HEK293 (cell line): Measurements from ENCODE around the gene MAN2A2.

ENCODE experiments used
- CTCF ChIA-PET: fragments of 350-600 bp; formaldehyde crosslinking; extraction: SDS; loops from one replicate; lab custom pipeline; 2021; ENCODE audit warnings: antibody characterized with exemption; lab: Yijun Ruan, JAX
- POLR2A ChIA-PET: fragments of 300-600 bp; formaldehyde crosslinking; extraction: SDS; loops from one replicate; lab custom pipeline; 2020; ENCODE audit warnings: antibody characterized with exemption, inconsistent platforms; lab: Yijun Ruan, JAX
- H3K27ac ChIP-seq: fragments of 200-500 bp; sonication (Bioruptor generic); 2 replicates; pipeline ENCODE4 v1.5.1; 2014; ENCODE audit warnings: low read depth, low read length, control low read depth, inconsistent platforms; ENCODE audit errors: extremely low read depth
- H3K36me3 ChIP-seq, 2 experiments: fragments of 200-500 bp in 1 of 2; sonication (Bioruptor generic) in 1 of 2; 1 replicate in 1 of 2; 2 replicates in 1 of 2; pipeline ENCODE4 v1.5.1; 2014 to 2017; ENCODE audit warnings: inconsistent platforms in 2 of 2, low read length in 2 of 2; ENCODE audit not compliant: control insufficient read depth in 2 of 2, insufficient read depth in 1 of 2
- H3K4me1 ChIP-seq: fragments of 200-500 bp; sonication (Bioruptor generic); 2 replicates; pipeline ENCODE4 v1.5.1; 2014; ENCODE audit warnings: mild to moderate bottlenecking, low read length, inconsistent platforms; ENCODE audit not compliant: control insufficient read depth, insufficient read depth
- H3K4me3 ChIP-seq: 2 replicates; pipeline ENCODE4 v1.5.1; 2011; ENCODE audit warnings: low read depth, mild to moderate bottlenecking, control low read depth, low read length, moderate library complexity
- H3K9me3 ChIP-seq: fragments of 200-500 bp; sonication (Bioruptor generic); 2 replicates; pipeline ENCODE4 v1.5.1; 2014; ENCODE audit warnings: low read depth, low read length, inconsistent platforms; ENCODE audit not compliant: control insufficient read depth, insufficient read depth
- EGR2 ChIP-seq: fragments of 450-650 bp; formaldehyde crosslinking; IDR thresholded peaks from 2 replicates; pipeline ENCODE4 v1.5.1; 2016; ENCODE audit warnings: low read depth, missing biosample characterization, missing genetic modification characterization
- GLIS1 ChIP-seq: fragments of 450-650 bp; formaldehyde crosslinking; IDR thresholded peaks from 2 replicates; pipeline ENCODE4 v1.5.1; 2016; ENCODE audit warnings: missing biosample characterization, missing genetic modification characterization
- HOXA7 ChIP-seq: sonication (generic); formaldehyde crosslinking; IDR thresholded peaks from 2 replicates; pipeline ENCODE4 v1.8.1; 2022; ENCODE audit warnings: missing genetic modification reagents, borderline replicate concordance
- ZBTB21 ChIP-seq: fragments of 450-650 bp; formaldehyde crosslinking; IDR thresholded peaks from 2 replicates; pipeline ENCODE4 v1.5.1; 2017; ENCODE audit warnings: missing biosample characterization, missing genetic modification characterization
- ZFHX2 ChIP-seq: fragments of 450-650 bp; formaldehyde crosslinking; conservative IDR thresholded peaks from 2 replicates; pipeline ENCODE4 v1.5.1; 2016; ENCODE audit warnings: missing biosample characterization, missing genetic modification characterization
- ZFP3 ChIP-seq: fragments of 450-650 bp; formaldehyde crosslinking; IDR thresholded peaks from 2 replicates; pipeline ENCODE4 v1.5.1; 2016; ENCODE audit warnings: low read depth, missing biosample characterization, missing genetic modification characterization
- ZNF138 ChIP-seq: fragments of 450-650 bp; formaldehyde crosslinking; IDR thresholded peaks from 2 replicates; pipeline ENCODE4 v1.5.1; 2016; ENCODE audit warnings: missing biosample characterization, missing genetic modification characterization, borderline replicate concordance
- ZNF140 ChIP-seq: fragments of 450-650 bp; formaldehyde crosslinking; IDR thresholded peaks from 2 replicates; pipeline ENCODE4 v1.5.1; 2016; ENCODE audit warnings: missing biosample characterization, missing genetic modification characterization
- ZNF155 ChIP-seq: fragments of 450-650 bp; formaldehyde crosslinking; IDR thresholded peaks from 2 replicates; pipeline ENCODE4 v1.5.1; 2016; ENCODE audit warnings: missing biosample characterization, missing genetic modification characterization
- ZNF202 ChIP-seq: fragments of 450-650 bp; formaldehyde crosslinking; IDR thresholded peaks from 2 replicates; pipeline ENCODE4 v1.5.1; 2016; ENCODE audit warnings: missing biosample characterization, missing genetic modification characterization, borderline replicate concordance
- ZNF24 ChIP-seq: fragments of 450-650 bp; formaldehyde crosslinking; IDR thresholded peaks from 2 replicates; pipeline ENCODE4 v1.5.1; 2016; ENCODE audit warnings: missing biosample characterization, missing genetic modification characterization
- ZNF350 ChIP-seq: fragments of 450-650 bp; formaldehyde crosslinking; IDR thresholded peaks from 2 replicates; pipeline ENCODE4 v1.5.0; 2017; ENCODE audit warnings: missing biosample characterization, mild to moderate bottlenecking, missing genetic modification characterization
- ZNF404 ChIP-seq: fragments of 450-650 bp; formaldehyde crosslinking; IDR thresholded peaks from 2 replicates; pipeline ENCODE4 v1.5.1; 2017; ENCODE audit warnings: missing biosample characterization, missing genetic modification characterization
- ZNF558 ChIP-seq: fragments of 450-650 bp; formaldehyde crosslinking; IDR thresholded peaks from 2 replicates; pipeline ENCODE4 v1.5.1; 2016; ENCODE audit warnings: missing biosample characterization, missing genetic modification characterization
- ZNF560 ChIP-seq: fragments of 450-650 bp; formaldehyde crosslinking; IDR thresholded peaks from 2 replicates; pipeline ENCODE4 v1.5.1; 2017; ENCODE audit warnings: missing biosample characterization, missing genetic modification characterization, borderline replicate concordance
- ZNF624 ChIP-seq: fragments of 450-650 bp; formaldehyde crosslinking; IDR thresholded peaks from 2 replicates; pipeline ENCODE4 v1.5.1; 2017; ENCODE audit warnings: missing biosample characterization, missing genetic modification characterization
- ZNF843 ChIP-seq: fragments of 450-650 bp; formaldehyde crosslinking; IDR thresholded peaks from 2 replicates; pipeline ENCODE4 v1.5.1; 2016; ENCODE audit warnings: missing biosample characterization, missing genetic modification characterization
- TF ChIP-seq, protein P1 (sequence below): fragments of 450-650 bp; formaldehyde crosslinking; IDR thresholded peaks from 2 replicates; pipeline ENCODE4 v1.5.1; 2016; ENCODE audit warnings: missing biosample characterization, missing genetic modification characterization
- TF ChIP-seq, protein P2 (sequence below): fragments of 450-650 bp; formaldehyde crosslinking; IDR thresholded peaks from 2 replicates; pipeline ENCODE4 v1.5.1; 2017; ENCODE audit warnings: missing biosample characterization, missing genetic modification characterization

Gene MAN2A2

DNA sequence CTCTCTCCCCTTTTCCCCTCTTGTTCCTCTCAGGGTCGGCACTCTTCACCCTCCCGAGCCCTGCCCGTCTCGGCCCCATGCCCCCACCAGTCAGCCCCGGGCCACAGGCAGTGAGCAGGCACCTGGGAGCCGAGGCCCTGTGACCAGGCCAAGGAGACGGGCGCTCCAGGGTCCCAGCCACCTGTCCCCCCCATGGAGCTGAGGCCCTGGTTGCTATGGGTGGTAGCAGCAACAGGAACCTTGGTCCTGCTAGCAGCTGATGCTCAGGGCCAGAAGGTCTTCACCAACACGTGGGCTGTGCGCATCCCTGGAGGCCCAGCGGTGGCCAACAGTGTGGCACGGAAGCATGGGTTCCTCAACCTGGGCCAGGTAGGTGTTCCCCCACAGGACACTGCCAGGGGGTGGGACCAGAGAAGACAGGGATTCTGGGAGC, 27.5 kb upstream of the MAN2A2 start:
- H3K4me3 ChIP-seq, result no peak overlapping the region
- H3K9me3 ChIP-seq, result no peaks in the 10 kb centered on the region
- peaks cover 15 to 56% of the 10 kb centered on the region in 2 experiments for H3K36me3 ChIP-seq
- TF ChIP-seq ZNF138 (tag by site-specific recombination) (no peak), ZNF155 (no peak), HOXA7 (no peak), ZNF843 (tag by site-specific recombination) (no peak), ZNF24 (tag by site-specific recombination) (no peak), ZNF558 (tag by site-specific recombination) (no peak), ZBTB21 (tag by site-specific recombination) (no peak), ZNF404 (no peak), ZNF140 (tag by site-specific recombination) (no peak)
- TF ChIP-seq, protein P1, sequence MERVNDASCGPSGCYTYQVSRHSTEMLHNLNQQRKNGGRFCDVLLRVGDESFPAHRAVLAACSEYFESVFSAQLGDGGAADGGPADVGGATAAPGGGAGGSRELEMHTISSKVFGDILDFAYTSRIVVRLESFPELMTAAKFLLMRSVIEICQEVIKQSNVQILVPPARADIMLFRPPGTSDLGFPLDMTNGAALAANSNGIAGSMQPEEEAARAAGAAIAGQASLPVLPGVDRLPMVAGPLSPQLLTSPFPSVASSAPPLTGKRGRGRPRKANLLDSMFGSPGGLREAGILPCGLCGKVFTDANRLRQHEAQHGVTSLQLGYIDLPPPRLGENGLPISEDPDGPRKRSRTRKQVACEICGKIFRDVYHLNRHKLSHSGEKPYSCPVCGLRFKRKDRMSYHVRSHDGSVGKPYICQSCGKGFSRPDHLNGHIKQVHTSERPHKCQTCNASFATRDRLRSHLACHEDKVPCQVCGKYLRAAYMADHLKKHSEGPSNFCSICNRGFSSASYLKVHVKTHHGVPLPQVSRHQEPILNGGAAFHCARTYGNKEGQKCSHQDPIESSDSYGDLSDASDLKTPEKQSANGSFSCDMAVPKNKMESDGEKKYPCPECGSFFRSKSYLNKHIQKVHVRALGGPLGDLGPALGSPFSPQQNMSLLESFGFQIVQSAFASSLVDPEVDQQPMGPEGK, result no peak
- TF ChIP-seq, protein P2, sequence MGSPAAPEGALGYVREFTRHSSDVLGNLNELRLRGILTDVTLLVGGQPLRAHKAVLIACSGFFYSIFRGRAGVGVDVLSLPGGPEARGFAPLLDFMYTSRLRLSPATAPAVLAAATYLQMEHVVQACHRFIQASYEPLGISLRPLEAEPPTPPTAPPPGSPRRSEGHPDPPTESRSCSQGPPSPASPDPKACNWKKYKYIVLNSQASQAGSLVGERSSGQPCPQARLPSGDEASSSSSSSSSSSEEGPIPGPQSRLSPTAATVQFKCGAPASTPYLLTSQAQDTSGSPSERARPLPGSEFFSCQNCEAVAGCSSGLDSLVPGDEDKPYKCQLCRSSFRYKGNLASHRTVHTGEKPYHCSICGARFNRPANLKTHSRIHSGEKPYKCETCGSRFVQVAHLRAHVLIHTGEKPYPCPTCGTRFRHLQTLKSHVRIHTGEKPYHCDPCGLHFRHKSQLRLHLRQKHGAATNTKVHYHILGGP (tag by site-specific recombination), result no peak
- H3K27ac ChIP-seq, result no peak overlapping the region
- CTCF ChIA-PET, result interaction anchor here (0.6 to 4.1 kb wide), 2 partner anchors 11 to 162 kb away, joined by 3 to 23 read pairs; no protein-coding TSS in a partner anchor
- POLR2A ChIA-PET, result no interaction called here
- peaks cover 22% of the 10 kb centered on the region for H3K4me1 ChIP-seq

DNA sequence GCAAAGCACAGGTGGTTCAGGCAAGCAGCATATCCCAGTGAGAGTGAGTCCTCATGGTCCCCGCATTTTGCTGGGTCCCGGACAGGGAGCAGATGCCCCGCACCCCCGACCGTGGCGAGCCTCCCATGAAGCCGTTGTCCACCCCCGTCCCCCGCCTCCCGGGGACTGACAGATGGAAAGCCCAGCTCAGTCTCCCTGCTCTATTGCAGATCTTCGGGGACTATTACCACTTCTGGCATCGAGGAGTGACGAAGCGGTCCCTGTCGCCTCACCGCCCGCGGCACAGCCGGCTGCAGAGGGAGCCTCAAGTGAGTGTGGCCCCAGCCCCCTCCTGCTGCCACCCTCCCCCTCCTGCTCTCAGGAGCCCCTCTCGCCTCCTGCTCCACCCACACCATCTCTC, 27.1 kb upstream of the MAN2A2 start:
- H3K4me1 ChIP-seq, result peaks cover 20% of the 10 kb centered on the region
- no peak overlapping the region for H3K4me3 ChIP-seq
- TF ChIP-seq ZNF560 (tag by site-specific recombination), result no peak
- no peak for TF ChIP-seq ZNF624 (tag by site-specific recombination)
- ChIA-PET POLR2A (no interaction called here), CTCF (interaction anchor here (4.1 kb wide), 1 partner anchor 10 kb away, joined by 23 read pairs; no protein-coding TSS in a partner anchor)
- peaks cover 15 to 61% of the 10 kb centered on the region in 2 experiments for H3K36me3 ChIP-seq
- no peak overlapping the region for H3K27ac ChIP-seq
- no peaks in the 10 kb centered on the region for H3K9me3 ChIP-seq

DNA sequence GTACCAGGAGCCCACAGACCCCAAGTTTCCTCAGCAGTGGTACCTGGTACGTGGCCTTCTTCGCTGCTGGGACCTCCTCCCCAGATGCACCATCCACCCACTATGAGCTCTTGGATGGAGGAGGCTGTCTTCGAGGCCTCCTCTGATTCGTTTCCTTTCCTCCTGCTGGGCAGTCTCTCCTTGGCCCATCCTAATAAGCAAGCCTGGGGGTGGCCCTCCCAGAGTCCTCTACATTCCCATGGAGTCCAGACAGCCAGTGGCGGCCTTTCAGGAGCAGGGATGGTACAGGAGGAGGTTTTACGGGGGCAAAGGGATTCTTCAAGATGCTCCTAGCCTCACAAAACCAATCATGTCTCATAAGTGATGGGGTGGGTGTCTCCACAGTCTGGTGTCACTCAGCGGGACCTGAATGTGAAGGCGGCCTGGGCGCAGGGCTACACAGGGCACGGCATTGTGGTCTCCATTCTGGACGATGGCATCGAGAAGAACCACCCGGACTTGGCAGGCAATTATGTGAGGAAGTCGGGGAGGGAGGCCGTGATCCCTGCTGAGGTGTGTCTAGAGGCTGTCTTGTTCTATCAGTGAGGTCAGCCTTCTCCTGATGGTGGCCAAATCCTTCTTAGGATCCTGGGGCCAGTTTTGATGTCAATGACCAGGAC, 26.5 kb upstream of the MAN2A2 start:
- TF ChIP-seq GLIS1 (tag by site-specific recombination) (peak; percentile 70), ZNF350 (tag by site-specific recombination) (no peak)
- TF ChIP-seq, all 188 proteins: peak for 1
- Histone ChIP-seq H3K36me3 (peaks cover 15 to 67% of the 10 kb centered on the region in 2 experiments), H3K4me1 (peaks cover 20% of the 10 kb centered on the region), H3K27ac (no peak overlapping the region), H3K4me3 (no peak overlapping the region), H3K9me3 (no peaks in the 10 kb centered on the region)
- ChIA-PET POLR2A (no interaction called here), CTCF (interaction anchor here (4.1 kb wide), 1 partner anchor 10 kb away, joined by 23 read pairs; no protein-coding TSS in a partner anchor)

DNA sequence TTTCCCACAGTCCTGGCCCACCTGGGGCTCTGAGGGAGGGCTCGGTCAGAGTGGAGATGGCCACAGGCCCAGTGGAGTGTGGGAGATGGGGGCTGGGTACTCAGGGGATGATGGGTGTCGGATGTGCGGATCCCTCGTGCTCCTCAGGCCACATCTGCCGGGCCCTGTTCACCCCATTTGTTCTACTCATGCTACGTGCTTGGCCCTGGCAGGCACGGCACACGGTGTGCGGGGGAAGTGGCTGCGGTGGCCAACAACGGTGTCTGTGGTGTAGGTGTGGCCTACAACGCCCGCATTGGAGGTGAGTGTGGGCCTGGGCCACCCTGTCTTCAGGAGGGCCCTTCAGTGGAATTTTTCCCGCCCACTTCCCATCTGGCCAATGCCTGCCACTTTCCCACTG, 25.8 kb upstream of the MAN2A2 start:
- no peaks in the 10 kb centered on the region for H3K9me3 ChIP-seq
- ChIA-PET POLR2A (no interaction called here), CTCF (interaction anchor here (0.5 to 4.1 kb wide), 2 partner anchors 9 to 230 kb away, joined by 5 to 23 read pairs; no protein-coding TSS in a partner anchor)
- peaks cover 20% of the 10 kb centered on the region for H3K4me1 ChIP-seq
- no peak for TF ChIP-seq ZNF202
- TF ChIP-seq ZFP3 (tag by site-specific recombination), result no peak
- TF ChIP-seq ZFHX2 (tag by site-specific recombination), result peak; percentile 62
- TF ChIP-seq EGR2 (tag by site-specific recombination), result peak; percentile 47
- no peak overlapping the region for H3K4me3 ChIP-seq
- no peak overlapping the region for H3K27ac ChIP-seq
- H3K36me3 ChIP-seq, result peaks cover 15 to 74% of the 10 kb centered on the region in 2 experiments
